ENCODE measurements around the gene DHRS7C. TPM values are rescaled to one million over a fixed set of nuclear protein-coding genes. Genes with fewer than 3 reads are reported as not detected.

Gene DHRS7C, protein sequence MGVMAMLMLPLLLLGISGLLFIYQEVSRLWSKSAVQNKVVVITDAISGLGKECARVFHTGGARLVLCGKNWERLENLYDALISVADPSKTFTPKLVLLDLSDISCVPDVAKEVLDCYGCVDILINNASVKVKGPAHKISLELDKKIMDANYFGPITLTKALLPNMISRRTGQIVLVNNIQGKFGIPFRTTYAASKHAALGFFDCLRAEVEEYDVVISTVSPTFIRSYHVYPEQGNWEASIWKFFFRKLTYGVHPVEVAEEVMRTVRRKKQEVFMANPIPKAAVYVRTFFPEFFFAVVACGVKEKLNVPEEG
- total RNA-seq (ENCODE audit: low replicate concordance), result not detected in 2 replicates

DNA sequence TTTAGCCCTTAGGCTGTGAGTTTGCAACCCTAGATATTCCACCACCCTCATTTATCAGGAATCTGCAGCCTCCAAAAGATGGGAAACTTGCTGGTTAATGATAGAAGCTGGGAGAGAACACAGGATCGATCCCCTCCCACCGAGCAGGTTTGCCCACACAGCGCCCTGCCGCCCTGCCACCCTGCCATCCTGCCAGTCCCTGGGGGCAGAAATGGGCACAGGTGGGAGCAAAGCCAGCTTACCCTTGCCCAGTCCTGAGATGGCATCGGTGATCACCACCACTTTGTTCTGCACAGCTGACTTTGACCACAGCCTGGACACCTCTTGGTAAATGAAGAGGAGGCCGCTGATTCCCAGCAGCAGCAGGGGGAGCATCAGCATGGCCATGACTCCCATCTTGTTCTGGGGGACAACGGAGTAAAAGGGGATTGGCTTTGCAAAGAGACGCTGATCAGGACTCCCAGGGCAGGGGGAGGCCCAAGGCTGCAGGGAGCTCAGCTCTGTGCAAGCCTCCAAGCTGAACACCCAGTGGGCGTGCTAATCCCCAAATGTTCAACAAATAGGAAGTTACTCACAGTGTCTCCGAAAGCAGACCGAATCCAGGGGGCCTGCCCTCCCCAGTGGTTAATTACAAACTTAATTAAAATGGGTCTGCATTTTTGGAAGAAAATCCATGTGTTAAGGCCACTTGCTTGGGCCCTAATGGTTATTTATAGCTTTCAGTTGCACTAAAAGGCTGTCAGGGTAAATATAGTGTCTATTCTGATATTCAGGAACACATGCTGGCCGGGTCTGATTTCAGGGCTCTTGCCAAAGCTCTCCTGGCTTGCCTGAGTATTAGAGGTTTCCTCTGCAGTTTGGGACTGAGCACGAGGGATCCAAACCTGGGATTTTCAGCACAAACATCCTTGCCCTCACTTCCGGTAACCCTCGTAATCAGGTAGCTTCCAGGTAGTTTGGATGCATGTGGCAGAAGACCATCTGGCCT, at the start of gene DHRS7C:
Gene DHRS7C (minus strand): TSS at position 704 of the 988 bp plus-strand sequence. CDS start 308 bp downstream, at position 396.
- no peak within 1 kb of the TSS for H3K4me3 ChIP-seq
- peaks cover 2% of the 10 kb centered on the region for H3K27me3 Mint-ChIP-seq (ENCODE audit: insufficient read depth, low read depth)
- no peak within 1 kb of the TSS for H3K9ac ChIP-seq
- peaks cover 4% of the 10 kb centered on the region for H3K4me1 ChIP-seq
- peak; percentile 26 for DNase-seq (ENCODE audit: low spot score)
- H3K27ac ChIP-seq, result no peak within 1 kb of the TSS
- no peaks in the 10 kb centered on the region for H3K9me3 ChIP-seq (ENCODE audit: low read depth)
- H3K4me3 Mint-ChIP-seq, result no peak within 1 kb of the TSS
- H3K9me3 Mint-ChIP-seq, result no peaks in the 10 kb centered on the region
- H3K79me2 ChIP-seq (ENCODE audit: low read depth), result no peaks in the 10 kb centered on the region
- TF ChIP-seq CTCF (IDR thresholded peaks at IDR 0.05) (no peak), EZH2phosphoT487 (IDR thresholded peaks at IDR 0.05) (no peak), EZH2 (IDR thresholded peaks at IDR 0.05) (no peak)
- H4K20me1 ChIP-seq (ENCODE audit: low read depth), result no peaks in the 10 kb centered on the region
- no peak within 1 kb of the TSS for H3K27ac Mint-ChIP-seq
- H3K27me3 ChIP-seq, result no peaks in the 10 kb centered on the region
- no peaks in the 10 kb centered on the region for H3K36me3 Mint-ChIP-seq
- no peaks in the 10 kb centered on the region for H3K36me3 ChIP-seq
- no peak within 1 kb of the TSS for H3K4me2 ChIP-seq
- H2AFZ ChIP-seq (replicated peaks), result peak within 1 kb of the TSS; percentile 9
- H3K4me1 Mint-ChIP-seq, result peaks cover 11% of the 10 kb centered on the region
- peaks cover 4% of the 10 kb centered on the region for H3F3A ChIP-seq (ENCODE audit: low read depth)

- Histone ChIP-seq H3K9me3 (ENCODE audit: low read depth) (no peaks in the 10 kb centered on the region), H3K27me3 (no peaks in the 10 kb centered on the region), H4K20me1 (ENCODE audit: low read depth) (no peaks in the 10 kb centered on the region), H2AFZ (replicated peaks) (no peak overlapping the region), H3K4me2 (no peak overlapping the region), H3K9ac (no peak overlapping the region), H3K36me3 (no peaks in the 10 kb centered on the region), H3K79me2 (ENCODE audit: low read depth) (no peaks in the 10 kb centered on the region), H3F3A (ENCODE audit: low read depth) (no peaks in the 10 kb centered on the region), H3K4me3 (no peak overlapping the region), H3K4me1 (no peaks in the 10 kb centered on the region), H3K27ac (no peak overlapping the region)
- H3K4me1 Mint-ChIP-seq, result peaks cover 5% of the 10 kb centered on the region
- no peak overlapping the region for H3K4me3 Mint-ChIP-seq
- no peak overlapping the region for H3K27ac Mint-ChIP-seq
- TF ChIP-seq EZH2phosphoT487 (IDR thresholded peaks at IDR 0.05), result no peak
- no peak for TF ChIP-seq CTCF (IDR thresholded peaks at IDR 0.05)
- no peak for TF ChIP-seq EZH2 (IDR thresholded peaks at IDR 0.05)
- peaks cover 2% of the 10 kb centered on the region for H3K9me3 Mint-ChIP-seq
- H3K27me3 Mint-ChIP-seq (ENCODE audit: insufficient read depth, low read depth), result peaks cover 6% of the 10 kb centered on the region
- DNase-seq (ENCODE audit: low spot score), result no peak
- no peaks in the 10 kb centered on the region for H3K36me3 Mint-ChIP-seq
Observed at GRCh38 chr17:9839433-9839832, 48.0 kb upstream of the DHRS7C start.

DNA sequence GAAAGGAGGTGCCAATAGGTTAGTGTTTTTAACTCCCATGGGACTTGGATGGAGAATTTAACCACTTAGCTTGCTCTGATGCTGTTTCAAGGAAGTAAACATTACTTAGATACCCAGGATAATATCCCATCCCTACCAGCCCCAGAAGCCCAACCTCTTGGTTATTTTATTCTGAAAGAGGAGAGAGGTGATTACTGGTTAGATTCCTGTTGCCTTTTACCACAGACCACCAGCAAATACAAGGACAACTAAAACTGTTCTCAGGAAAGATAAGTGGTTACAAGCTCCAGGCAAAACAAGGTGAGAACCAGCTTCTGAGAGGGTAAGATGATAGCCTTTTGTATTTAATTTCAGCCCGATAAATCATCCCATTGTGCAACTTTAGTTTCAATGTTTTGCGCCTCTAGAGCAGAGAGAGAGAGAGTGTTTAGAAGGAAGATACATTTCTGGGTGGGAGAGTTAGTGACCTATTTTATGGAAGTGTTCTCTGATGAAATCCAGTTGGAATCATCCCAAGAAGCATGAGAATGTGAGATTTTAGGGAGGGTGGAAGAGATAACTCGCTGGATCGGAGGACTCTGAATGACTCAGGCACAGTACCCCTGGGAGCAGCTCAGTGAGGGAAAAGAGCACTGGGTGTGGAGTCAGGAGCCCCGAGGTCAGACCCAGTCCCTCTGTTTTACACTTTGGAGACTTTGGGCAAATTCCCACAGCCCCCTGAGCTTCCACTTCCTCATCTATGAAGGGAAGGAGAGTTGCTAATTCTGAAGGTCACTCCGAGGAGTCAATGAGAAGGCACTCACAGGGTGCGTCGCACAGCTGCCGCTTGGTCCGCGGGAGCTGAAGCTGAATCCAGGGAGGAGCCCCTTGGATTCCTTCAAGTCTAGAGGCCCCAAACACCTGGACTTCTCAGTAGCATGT, 46.4 kb upstream of the DHRS7C start:
- Histone ChIP-seq H3K4me3 (no peak overlapping the region), H3F3A (ENCODE audit: low read depth) (no peaks in the 10 kb centered on the region), H4K20me1 (ENCODE audit: low read depth) (no peaks in the 10 kb centered on the region), H3K4me1 (no peaks in the 10 kb centered on the region), H3K4me2 (no peak overlapping the region), H3K79me2 (ENCODE audit: low read depth) (no peaks in the 10 kb centered on the region), H2AFZ (replicated peaks) (peak overlapping the region; percentile 6), H3K9ac (no peak overlapping the region), H3K27ac (no peak overlapping the region), H3K9me3 (ENCODE audit: low read depth) (no peaks in the 10 kb centered on the region), H3K27me3 (no peaks in the 10 kb centered on the region), H3K36me3 (no peaks in the 10 kb centered on the region)
- H3K36me3 Mint-ChIP-seq, result no peaks in the 10 kb centered on the region
- H3K4me1 Mint-ChIP-seq, result peaks cover 5% of the 10 kb centered on the region
- H3K9me3 Mint-ChIP-seq, result peaks cover 2% of the 10 kb centered on the region
- peaks cover 8% of the 10 kb centered on the region for H3K27me3 Mint-ChIP-seq (ENCODE audit: insufficient read depth, low read depth)
- H3K27ac Mint-ChIP-seq, result no peak overlapping the region
- no peak for DNase-seq (ENCODE audit: low spot score)
- H3K4me3 Mint-ChIP-seq, result no peak overlapping the region
- TF ChIP-seq EZH2 (IDR thresholded peaks at IDR 0.05) (no peak), CTCF (IDR thresholded peaks at IDR 0.05) (no peak), EZH2phosphoT487 (IDR thresholded peaks at IDR 0.05) (no peak)
